H9 (cell line): Measurements from ENCODE around the gene SLC25A43. TPM values are rescaled to one million over a fixed set of nuclear protein-coding genes. Genes with fewer than 3 reads are reported as not detected.

Experiments used
- DNase-seq: peaks from one replicate; pipeline ENCODE4 v3.0.0-alpha.2; 2017
- H2AFZ ChIP-seq: one replicate; pipeline ENCODE4 v1.6.1; 2013; ENCODE audit warnings: mild to moderate bottlenecking, low read length, control low read depth, moderate library complexity
- H2AK5ac ChIP-seq: 2 replicates; pipeline ENCODE4 v1.6.1; 2013; ENCODE audit warnings: low read length, control low read depth, mixed read lengths; ENCODE audit not compliant: insufficient read length
- H2BK120ac ChIP-seq: one replicate; pipeline ENCODE4 v1.6.1; 2013; ENCODE audit warnings: low read depth, mild to moderate bottlenecking, low read length, control low read depth, inconsistent platforms; ENCODE audit not compliant: poor library complexity, severe bottlenecking
- H2BK12ac ChIP-seq: 2 replicates; pipeline ENCODE4 v1.6.1; 2013; ENCODE audit warnings: low read length, control low read depth, mixed read lengths, low read depth; ENCODE audit not compliant: insufficient read length
- H2BK15ac ChIP-seq: 2 replicates; pipeline ENCODE4 v1.6.1; 2013; ENCODE audit warnings: low read depth, low read length, control low read depth
- H2BK20ac ChIP-seq: one replicate; pipeline ENCODE4 v1.6.1; 2013; ENCODE audit warnings: low read depth, mild to moderate bottlenecking, low read length, control low read depth, inconsistent platforms; ENCODE audit not compliant: poor library complexity, severe bottlenecking
- H2BK5ac ChIP-seq: 2 replicates; pipeline ENCODE4 v1.6.1; 2013; ENCODE audit warnings: low read length, control low read depth, mixed read lengths; ENCODE audit not compliant: insufficient read length
- H3K14ac ChIP-seq: 2 replicates; pipeline ENCODE4 v1.6.1; 2013; ENCODE audit warnings: low read length, control low read depth; ENCODE audit not compliant: insufficient read depth
- H3K18ac ChIP-seq: 2 replicates; pipeline ENCODE4 v1.6.1; 2013; ENCODE audit warnings: low read depth, mild to moderate bottlenecking, mixed read lengths, low read length, control low read depth; ENCODE audit not compliant: insufficient read length
- H3K23ac ChIP-seq: 2 replicates; pipeline ENCODE4 v1.6.1; 2013; ENCODE audit warnings: low read length, control low read depth, mixed read lengths, low read depth; ENCODE audit not compliant: insufficient read length
- H3K23me2 ChIP-seq: 2 replicates; pipeline ENCODE4 v1.6.1; 2013; ENCODE audit warnings: low read depth, mild to moderate bottlenecking, mixed read lengths, low read length, control low read depth; ENCODE audit not compliant: insufficient read length, poor library complexity, severe bottlenecking
- H3K27ac ChIP-seq: 2 replicates; pipeline ENCODE4 v1.5.1; 2013; ENCODE audit warnings: low read length, control low read depth, mixed read lengths, low read depth; ENCODE audit not compliant: insufficient read length
- H3K27me3 ChIP-seq: 2 replicates; pipeline ENCODE4 v1.6.1; 2013; ENCODE audit warnings: low read length, control low read depth, inconsistent platforms; ENCODE audit not compliant: insufficient read depth
- H3K4ac ChIP-seq: 2 replicates; pipeline ENCODE4 v1.6.1; 2013; ENCODE audit warnings: low read depth, mild to moderate bottlenecking, control low read depth, inconsistent platforms, low read length, moderate library complexity
- H3K4me1 ChIP-seq: 2 replicates; pipeline ENCODE4 v1.6.1; 2013; ENCODE audit warnings: low read length, control low read depth, inconsistent platforms; ENCODE audit not compliant: insufficient read depth
- H3K4me2 ChIP-seq: 2 replicates; pipeline ENCODE4 v1.6.1; 2013; ENCODE audit warnings: low read length, control low read depth, mixed read lengths; ENCODE audit not compliant: insufficient read length, insufficient read depth
- H3K56ac ChIP-seq: 2 replicates; pipeline ENCODE4 v1.6.1; 2013; ENCODE audit warnings: low read depth, mild to moderate bottlenecking, mixed read lengths, low read length, control low read depth; ENCODE audit not compliant: insufficient read length
- H3K79me1 ChIP-seq: 2 replicates; pipeline ENCODE4 v1.6.1; 2013; ENCODE audit warnings: low read depth, mild to moderate bottlenecking, moderate library complexity, low read length, control low read depth, inconsistent platforms; ENCODE audit not compliant: insufficient read depth, poor library complexity, severe bottlenecking
- H3K79me2 ChIP-seq: 2 replicates; pipeline ENCODE4 v1.6.1; 2013; ENCODE audit warnings: low read length, control low read depth, inconsistent platforms; ENCODE audit not compliant: insufficient read depth
- H3K9ac ChIP-seq: 2 replicates; pipeline ENCODE4 v1.6.1; 2013; ENCODE audit warnings: low read length, control low read depth, mixed read lengths; ENCODE audit not compliant: insufficient read length; ENCODE audit errors: extremely low read depth
- H3K9me3 ChIP-seq: one replicate; pipeline ENCODE4 v1.6.1; 2013; ENCODE audit warnings: low read depth, low read length, inconsistent platforms; ENCODE audit not compliant: control insufficient read depth
- H3T11ph ChIP-seq: one replicate; pipeline ENCODE4 v1.6.1; 2013; ENCODE audit warnings: mild to moderate bottlenecking, low read length, control low read depth, inconsistent platforms
- H4K20me1 ChIP-seq: one replicate; pipeline ENCODE4 v1.6.1; 2013; ENCODE audit not compliant: control insufficient read depth, insufficient read length, insufficient read depth
- H4K5ac ChIP-seq: 2 replicates; pipeline ENCODE4 v1.6.1; 2013; ENCODE audit warnings: low read depth, mild to moderate bottlenecking, mixed read lengths, low read length, control low read depth; ENCODE audit not compliant: insufficient read length
- H4K8ac ChIP-seq: replicated peaks from 2 replicates; pipeline ENCODE4 v1.6.1; 2013; ENCODE audit warnings: low read length, control low read depth, mixed read lengths, low read depth; ENCODE audit not compliant: insufficient read length
- H4K91ac ChIP-seq: 2 replicates; pipeline ENCODE4 v1.6.1; 2013; ENCODE audit warnings: low read depth, mild to moderate bottlenecking, moderate library complexity, mixed read lengths, low read length, control low read depth; ENCODE audit not compliant: insufficient read length
- H3K27ac Mint-ChIP-seq, 3 experiments: 2 replicates in 2 of 3; 3 replicates in 1 of 3; pipeline ENCODE4 v1.8.0; 2020 to 2021; ENCODE audit warnings: mixed read lengths in 3 of 3, mild to moderate bottlenecking in 1 of 3, moderate library complexity in 1 of 3
- H3K27me3 Mint-ChIP-seq: 2 replicates; pipeline ENCODE4 v1.8.0; 2021; ENCODE audit warnings: low read depth, mild to moderate bottlenecking, moderate library complexity, mixed read lengths
- H3K36me3 Mint-ChIP-seq, 3 experiments: 2 replicates in 2 of 3; 3 replicates in 1 of 3; pipeline ENCODE4 v1.8.0; 2020 to 2021; ENCODE audit warnings: low read depth in 3 of 3, mixed read lengths in 3 of 3; ENCODE audit not compliant: insufficient read depth in 1 of 3
- H3K4me1 Mint-ChIP-seq, 2 experiments: 2 replicates each; pipeline ENCODE4 v1.8.0; 2020; ENCODE audit warnings: mixed read lengths in 2 of 2
- H3K4me3 Mint-ChIP-seq, 2 experiments: 2 replicates in 1 of 2; 3 replicates in 1 of 2; pipeline ENCODE4 v1.8.0; 2020 to 2021; ENCODE audit warnings: mild to moderate bottlenecking in 2 of 2, mixed read lengths in 2 of 2, moderate library complexity in 1 of 2
- H3K9me3 Mint-ChIP-seq, 2 experiments: 2 replicates in 1 of 2; 3 replicates in 1 of 2; pipeline ENCODE4 v1.8.0; 2020; ENCODE audit warnings: mild to moderate bottlenecking in 2 of 2, mixed read lengths in 2 of 2, moderate library complexity in 1 of 2
- WGBS: extraction: QIAGEN DNeasy Blood & Tissue Kit; methylation state at CpG from one replicate; pipeline ENCODE4 v1.1.7; 2013; ENCODE audit warnings: missing lambda C conversion rate, low lambda C conversion rate, mixed read lengths; ENCODE audit not compliant: insufficient read length; ENCODE audit errors: extremely low coverage; 5-methylcytosine and 5-hydroxymethylcytosine counted together
- total RNA-seq: library from RNA; stranded (reverse); gene quantifications from 2 replicates; pipeline ENCODE4 v1.2.1, GENCODE V29; 2021
- TF ChIP-seq, protein P1 (sequence below): fragments of 200-600 bp; sonication (generic); conservative IDR thresholded peaks from 3 replicates; pipeline ENCODE4 v1.8.0; 2021; ENCODE audit warnings: antibody characterized with exemption, mild to moderate bottlenecking

Gene SLC25A43
- total RNA-seq, 1 experiment from 2014 or later = 3.7 TPM

DNA sequence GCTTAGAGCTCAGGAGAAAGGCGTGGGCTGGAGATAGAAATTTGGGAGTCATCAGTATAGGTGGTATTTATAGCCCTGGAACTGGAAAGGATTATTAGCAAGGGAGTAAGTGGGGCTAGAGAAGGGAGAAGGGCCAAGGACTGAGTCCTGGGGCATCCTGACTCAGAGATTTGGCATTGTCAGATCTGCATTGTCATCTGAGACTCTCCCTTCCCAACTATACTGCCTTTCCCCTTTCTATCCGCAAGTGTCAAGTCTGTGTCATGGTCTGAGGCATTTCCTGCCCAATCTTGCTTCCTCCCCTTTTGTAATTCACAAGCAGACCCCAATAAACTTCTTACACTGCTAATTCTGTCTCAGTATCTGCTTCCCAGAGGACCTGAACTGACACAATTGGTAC, 24.4 kb upstream of the SLC25A43 start:
- TF ChIP-seq, protein P1, sequence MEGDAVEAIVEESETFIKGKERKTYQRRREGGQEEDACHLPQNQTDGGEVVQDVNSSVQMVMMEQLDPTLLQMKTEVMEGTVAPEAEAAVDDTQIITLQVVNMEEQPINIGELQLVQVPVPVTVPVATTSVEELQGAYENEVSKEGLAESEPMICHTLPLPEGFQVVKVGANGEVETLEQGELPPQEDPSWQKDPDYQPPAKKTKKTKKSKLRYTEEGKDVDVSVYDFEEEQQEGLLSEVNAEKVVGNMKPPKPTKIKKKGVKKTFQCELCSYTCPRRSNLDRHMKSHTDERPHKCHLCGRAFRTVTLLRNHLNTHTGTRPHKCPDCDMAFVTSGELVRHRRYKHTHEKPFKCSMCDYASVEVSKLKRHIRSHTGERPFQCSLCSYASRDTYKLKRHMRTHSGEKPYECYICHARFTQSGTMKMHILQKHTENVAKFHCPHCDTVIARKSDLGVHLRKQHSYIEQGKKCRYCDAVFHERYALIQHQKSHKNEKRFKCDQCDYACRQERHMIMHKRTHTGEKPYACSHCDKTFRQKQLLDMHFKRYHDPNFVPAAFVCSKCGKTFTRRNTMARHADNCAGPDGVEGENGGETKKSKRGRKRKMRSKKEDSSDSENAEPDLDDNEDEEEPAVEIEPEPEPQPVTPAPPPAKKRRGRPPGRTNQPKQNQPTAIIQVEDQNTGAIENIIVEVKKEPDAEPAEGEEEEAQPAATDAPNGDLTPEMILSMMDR = no peak
- Histone ChIP-seq H3K4me1 (no peaks in the 10 kb centered on the region; the same call in 1 of the 2 replicates), H3K27me3 (no peaks in the 10 kb centered on the region), H3K79me1 (no peaks in the 10 kb centered on the region), H3K79me2 (no peaks in the 10 kb centered on the region), H4K20me1 (no peaks in the 10 kb centered on the region), H2BK12ac (no peak overlapping the region), H3K9me3 (peaks cover 13% of the 10 kb centered on the region), H2AFZ (no peak overlapping the region), H2BK15ac (no peak overlapping the region), H2BK120ac (no peak overlapping the region), H3K27ac (no peak overlapping the region), H4K5ac (no peak overlapping the region), H4K8ac (no peak overlapping the region), H2AK5ac (no peak overlapping the region), H3K23ac (no peak overlapping the region), H3K4ac (no peak overlapping the region), H4K91ac (no peak overlapping the region), H2BK5ac (no peak overlapping the region), H3K18ac (no peak overlapping the region), H3K56ac (no peak overlapping the region), H3K4me2 (no peak overlapping the region), H3T11ph (no peak overlapping the region), H3K23me2 (no peaks in the 10 kb centered on the region), H3K14ac (no peak overlapping the region), H3K9ac (no peak overlapping the region), H2BK20ac (no peak overlapping the region)
- Mint-ChIP-seq H3K4me3 (no peak overlapping the region), H3K27ac (no peak overlapping the region), H3K27me3 (no peaks in the 10 kb centered on the region), H3K4me1 (no peaks in the 10 kb centered on the region; a peak in 1 of 4 replicates), H3K9me3 (peaks cover 58 to 69% of the 10 kb centered on the region in 2 experiments), H3K36me3 (no peaks in the 10 kb centered on the region)
- DNase-seq = no peak
- WGBS = no CpG with 5 or more reads among the region's 2 CpGs
